Measurements from ENCODE around the gene MT1B.
"Not testable (repeated sequence)": the region's sequence is repeated elsewhere in the genome, so short reads cannot be mapped to it uniquely, and the experiment has no call there.

The MT1B gene

DNA sequence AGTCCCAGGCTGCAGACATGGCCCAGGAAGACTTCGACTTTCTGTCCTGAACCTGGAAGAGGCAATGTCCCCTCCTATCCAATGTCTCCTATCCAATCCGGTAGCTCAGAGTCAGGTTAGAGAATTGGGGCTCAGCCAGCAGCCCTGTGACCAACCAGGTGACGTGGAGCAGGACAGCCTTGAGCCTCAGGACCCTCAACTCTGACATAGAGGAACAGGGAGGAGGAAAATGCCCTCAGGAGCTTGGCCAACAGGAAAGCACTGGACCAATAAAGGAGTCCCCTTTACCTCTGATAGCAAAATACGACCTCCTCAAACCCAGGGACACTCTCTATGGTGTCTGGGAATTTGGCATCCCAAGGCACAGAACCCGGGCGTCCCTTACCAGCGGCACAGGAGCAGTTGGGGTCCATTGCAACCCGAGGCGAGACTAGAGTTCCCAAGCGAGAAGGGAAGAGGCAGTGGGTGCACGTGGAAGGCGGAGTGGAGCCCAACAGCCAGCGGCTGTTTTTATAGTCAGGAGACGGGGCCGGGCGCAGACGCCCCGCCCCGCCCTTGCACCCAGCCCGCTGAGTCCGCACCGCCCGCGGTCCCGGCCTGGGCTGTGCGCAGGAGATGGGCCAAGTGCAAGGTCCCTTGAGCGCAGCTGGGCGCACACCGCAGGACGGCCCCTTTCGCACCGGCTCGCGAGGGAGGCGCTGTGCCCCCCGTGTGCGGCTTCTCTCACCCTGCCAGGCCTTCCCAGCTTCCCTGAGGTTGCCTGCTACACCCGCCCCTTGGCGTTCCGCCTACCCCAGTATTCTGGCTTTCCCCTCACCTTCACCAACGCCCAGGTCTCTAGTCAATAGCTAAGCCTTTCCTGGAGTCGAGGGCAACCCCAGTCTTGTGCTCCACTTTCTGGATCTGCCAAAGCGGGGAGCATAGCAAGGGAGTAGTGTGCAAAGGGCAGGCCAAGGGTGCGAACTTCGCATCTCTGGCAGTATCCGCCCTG lies 16.2 kb downstream of the MT1B start, which contains the start of gene MT1G:
TSS of gene MT1G (minus strand) at position 485 of the 991 bp plus-strand sequence. CDS start at position 413, 72 bp downstream.
- DNase-seq (ENCODE audit: low spot score) = no peak

DNA sequence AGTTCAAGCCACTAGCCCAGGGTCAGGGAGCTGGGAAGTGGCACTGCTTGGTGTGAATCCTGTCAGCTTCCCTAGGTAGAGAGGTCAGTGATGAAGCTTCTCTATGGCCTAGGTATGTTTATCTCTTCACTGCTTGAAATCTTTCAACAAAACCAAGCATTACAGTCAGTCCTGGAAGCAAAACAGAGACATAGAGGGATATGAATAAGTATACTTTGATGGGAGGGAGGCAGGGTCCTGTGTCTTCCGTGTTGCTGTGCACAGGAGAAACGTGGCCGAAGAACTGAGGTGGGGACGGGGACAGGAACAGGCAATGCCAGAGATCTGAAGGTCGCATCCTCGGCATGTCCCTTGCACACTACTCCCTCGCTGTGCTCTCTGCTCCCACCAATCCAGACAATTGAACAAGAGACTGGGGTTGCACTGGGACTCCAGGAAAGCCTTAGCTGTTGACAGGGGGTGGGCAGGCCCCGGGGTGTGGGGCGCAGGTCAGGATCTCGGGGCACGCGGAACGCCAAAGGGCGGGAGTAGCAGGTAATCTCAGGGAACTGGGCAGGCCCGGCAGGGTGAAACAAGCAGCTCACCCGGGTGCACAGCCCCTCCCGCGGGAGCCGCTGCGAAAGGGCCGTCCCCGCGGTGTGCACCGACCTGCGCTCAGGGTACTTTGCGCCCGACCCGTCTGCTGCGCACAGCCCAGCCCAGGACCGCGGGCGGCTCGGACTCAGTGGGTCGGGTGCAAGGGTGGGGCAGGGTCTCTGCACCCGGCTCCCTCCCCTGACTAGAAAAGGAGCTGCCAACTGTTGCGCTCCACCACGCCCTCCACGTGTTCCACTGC lies 17.5 kb downstream of the MT1B start, which contains the start of gene MT1H:
TSS of gene MT1H (plus strand) at position 810 of the 835 bp plus-strand sequence. CDS start 71 bp downstream, outside the sequence.
- DNase-seq (ENCODE audit: low spot score) = no peak

DNA sequence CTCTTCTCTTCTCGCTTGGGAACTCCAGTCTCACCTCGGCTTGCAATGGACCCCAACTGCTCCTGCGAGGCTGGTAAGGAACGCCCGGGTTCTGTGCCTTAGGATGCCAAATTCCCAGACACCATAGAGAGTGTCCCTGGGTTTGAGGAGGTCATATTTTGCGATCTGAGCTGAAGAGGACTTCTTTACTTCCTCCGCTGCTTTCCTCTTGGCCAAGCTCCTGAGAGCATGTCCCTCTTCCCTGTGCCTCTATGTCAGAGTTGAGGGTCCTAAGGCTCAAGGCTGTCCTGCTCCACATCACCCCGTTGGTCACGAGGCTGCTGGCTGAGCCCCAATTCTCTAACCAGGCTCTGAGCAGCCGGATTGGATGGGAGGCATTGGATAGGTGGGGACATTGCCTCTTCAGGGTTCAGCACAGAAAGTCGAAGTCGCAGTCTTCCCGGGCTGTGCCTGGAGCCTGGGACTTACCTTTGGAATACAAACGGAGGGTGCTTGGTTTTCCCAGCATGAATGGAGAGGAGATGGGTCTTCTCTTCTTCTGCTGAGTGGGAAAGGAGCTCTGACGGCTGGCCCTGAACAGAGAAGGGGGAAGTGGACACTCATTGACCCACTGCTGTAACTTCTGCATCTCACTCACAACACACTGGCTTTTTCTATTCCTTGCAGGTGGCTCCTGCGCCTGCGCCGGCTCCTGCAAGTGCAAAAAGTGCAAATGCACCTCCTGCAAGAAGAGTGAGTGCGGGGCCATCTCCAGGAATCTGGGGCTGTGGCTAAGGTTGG lies 18.3 kb downstream of the MT1B start:
- DNase-seq (ENCODE audit: low spot score) = no peak

DNA sequence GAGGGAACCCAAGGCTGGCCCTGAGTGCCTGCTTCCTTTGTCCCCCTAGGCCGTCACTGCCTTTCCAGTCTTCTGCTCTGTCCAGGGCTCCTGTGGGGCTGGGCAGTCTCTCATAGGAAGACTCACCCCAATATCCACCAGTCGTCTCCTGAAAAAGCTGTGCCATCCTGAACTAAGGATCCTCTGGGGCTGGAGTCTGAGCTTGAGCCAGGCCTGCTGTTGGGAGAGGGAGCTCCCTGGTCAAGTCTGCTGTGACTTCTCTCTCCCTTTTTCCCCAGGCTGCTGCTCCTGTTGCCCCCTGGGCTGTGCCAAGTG lies 18.9 kb downstream of the MT1B start:
- DNase-seq (ENCODE audit: low spot score) = no peak

DNA sequence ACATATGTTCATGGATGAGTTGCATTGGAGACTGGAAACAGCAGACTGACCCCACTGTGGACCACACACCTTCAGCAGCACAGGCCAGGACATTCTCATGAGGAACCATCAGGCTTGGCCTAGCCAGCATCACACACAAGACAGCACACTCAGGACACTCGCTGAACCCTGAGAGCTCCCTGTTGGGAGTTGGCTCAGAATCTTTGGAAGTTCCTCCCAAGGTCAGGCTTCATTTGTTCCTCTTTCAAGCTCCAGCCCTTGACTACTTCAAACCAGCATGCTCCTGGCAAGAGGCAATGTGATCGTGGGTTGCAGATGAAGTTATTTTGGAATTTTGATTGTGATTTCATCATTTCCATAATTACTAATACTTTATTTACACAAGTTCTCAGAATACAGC lies 20.0 kb downstream of the MT1B start:
- not testable (repeated sequence) for DNase-seq (ENCODE audit: low spot score)

DNA sequence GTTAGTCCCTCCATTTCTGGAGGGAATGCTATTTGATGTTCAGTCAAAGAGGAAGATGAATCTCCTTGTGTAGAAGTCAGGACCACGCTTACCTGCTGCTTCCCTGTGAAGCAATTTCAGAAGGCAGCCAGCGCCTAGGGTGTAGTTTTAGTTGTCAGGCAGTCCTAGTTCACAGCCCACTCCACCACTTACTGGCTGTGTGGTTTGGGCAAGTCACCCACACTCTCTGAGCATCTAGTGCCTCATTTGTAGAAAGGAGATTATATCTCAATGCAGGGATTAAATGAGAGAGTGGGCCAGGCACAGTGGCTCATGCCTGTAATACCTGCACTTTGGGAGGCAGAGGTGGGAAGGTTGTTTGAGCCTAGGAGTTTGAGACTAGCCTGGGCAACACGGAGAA lies 20.5 kb downstream of the MT1B start:
- DNase-seq (ENCODE audit: low spot score) = not testable (repeated sequence)

DNA sequence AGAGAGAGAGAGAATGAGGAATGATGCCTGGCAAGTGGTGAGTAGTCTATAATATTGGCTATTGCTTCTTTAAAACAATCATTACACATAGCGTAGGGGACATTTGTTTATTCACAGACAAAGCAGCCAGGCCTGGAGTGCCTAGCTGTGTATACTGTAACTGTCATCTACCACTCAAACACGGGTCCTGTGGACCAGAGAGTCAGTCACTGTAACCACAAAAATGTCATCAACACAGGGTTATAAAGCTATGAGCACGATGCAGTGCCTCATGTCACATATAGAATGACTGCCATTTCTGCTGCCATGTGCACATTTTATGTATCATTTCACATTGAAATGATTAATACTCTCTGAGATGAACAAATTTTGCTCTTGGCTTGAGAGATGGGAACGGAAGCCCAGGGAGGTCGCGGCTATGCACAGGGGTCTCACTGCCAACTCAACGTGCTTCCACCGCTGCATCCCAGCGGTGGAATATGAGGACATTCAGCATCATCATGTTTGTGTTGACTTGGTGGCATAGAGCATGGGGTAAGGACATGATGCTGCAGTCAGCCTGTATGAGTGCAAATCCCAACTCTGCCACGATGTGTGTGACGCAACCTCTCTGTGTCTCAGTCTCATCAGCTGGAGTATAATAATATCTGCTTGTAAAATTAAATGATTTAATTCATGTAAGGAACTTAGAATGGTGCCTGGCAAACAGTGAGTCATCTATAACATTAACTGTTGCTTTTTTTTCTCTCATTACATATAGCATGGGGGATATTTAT lies 21.3 kb downstream of the MT1B start:
- no peak for DNase-seq (ENCODE audit: low spot score)

DNA sequence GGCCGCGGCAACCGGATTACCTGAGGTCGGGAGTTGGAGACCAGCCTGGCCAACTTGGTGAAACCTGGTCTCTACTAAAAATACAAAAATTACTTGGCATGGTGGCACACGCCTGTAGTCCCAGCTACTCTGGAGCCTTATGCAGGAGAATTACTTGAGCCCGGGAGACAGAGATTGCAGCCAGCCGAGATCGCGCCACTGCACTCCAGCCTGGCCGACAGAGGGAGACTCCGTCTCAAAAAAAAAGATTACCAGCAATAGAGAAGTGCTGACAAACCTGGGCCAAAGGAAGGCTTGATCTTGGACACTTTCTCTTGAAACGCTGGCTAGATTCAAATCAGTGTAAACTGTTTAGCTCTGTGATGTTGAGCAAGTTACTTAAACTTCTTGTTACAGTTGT lies 22.2 kb downstream of the MT1B start:
- no peak for DNase-seq (ENCODE audit: low spot score)

DNA sequence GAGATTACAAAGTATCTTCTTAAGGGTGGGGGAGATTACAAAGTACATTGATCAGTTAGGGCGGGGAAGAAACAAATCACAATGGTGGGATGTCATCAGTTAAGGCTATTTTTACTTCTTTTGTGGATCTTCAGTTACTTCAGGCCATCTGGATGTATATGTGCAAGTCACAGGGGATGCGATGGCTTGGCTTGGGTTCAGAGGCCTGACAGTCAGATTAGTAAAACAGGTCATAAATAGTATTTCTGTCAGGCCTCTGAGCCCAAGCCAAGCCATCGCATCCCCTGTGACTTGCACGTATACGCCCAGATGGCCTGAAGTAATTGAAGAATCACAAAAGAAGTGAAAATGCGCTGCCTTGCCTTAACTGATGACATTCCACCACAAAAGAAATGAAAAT lies 22.9 kb downstream of the MT1B start:
- not testable (repeated sequence) for DNase-seq (ENCODE audit: low spot score)

DNA sequence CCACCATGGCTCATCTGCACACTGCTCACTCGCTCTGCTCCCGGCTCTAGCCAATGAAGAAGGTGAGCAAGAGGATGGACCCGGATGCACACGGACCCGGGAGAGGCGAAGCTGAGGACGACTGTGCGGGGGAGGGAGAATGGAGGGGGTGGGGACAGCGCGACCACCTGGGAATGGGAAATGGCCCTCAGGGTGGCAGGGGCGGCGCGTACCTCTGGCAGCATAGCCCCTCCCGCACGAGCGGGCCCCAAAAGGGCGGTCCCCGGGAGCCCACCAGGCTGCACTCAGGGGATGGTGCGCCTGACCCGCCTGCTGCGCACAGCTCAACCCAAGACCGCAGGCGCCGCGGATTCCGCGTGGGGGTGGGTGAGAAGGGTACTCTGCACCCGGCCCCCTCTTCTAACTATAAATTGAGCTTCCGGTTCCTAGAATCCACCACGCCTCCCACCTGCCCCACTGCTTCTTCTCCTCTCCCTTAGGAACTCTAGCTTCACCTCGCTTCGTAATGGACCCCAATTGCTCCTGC lies 24.1 kb downstream of the MT1B start:
- DNase-seq (ENCODE audit: low spot score) = no peak

DNA sequence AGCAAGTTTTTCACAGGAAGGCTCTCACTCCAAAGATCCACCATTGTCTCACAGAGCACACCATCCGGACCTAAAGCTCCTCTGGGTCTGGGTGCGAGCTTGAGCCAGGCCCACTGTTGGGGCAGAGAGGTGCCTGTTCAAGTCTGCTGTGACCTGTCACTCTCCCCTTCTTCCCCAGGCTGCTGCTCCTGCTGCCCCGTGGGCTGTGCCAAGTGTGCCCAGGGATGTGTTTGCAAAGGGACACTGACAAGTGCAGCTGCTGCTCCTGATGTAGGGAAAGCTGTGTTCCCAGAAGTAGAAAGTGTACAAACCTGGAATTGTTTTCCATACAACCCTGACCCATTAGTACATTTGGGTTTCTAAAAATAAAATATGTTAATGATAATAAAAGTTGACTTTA lies 25.8 kb downstream of the MT1B start:
- DNase-seq (ENCODE audit: low spot score) = no peak

DNA sequence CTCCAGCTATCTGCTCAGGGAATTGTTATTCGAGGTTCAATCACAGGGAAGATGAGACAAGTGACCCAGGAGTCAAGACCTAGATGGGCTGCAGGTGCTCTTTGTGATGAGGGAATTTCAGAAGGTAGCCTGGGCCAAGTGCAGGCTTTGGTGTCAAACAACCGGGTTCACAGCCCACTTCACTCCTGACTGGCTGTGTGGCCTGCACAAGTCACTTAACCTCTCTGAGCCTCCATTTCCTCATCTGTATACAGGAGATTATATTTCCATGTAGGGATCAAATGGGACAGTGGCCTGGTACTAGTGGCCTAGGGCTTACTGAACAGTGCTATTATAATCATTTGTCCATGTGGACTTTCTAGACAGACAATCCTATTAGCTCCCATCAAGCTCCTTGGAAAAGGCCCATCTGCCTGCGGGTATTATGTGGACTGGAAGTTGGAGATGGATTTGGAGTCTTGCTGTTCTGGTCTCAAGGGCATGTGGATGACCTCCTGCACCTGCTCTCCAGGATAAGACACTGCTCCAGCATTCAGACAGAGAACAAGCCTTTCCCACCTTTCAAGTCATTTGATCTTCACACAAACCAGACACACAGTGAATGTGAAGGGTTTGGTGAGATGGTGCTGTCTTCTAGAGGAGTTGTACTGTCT lies 27.5 kb downstream of the MT1B start:
- DNase-seq (ENCODE audit: low spot score) = no peak

DNA sequence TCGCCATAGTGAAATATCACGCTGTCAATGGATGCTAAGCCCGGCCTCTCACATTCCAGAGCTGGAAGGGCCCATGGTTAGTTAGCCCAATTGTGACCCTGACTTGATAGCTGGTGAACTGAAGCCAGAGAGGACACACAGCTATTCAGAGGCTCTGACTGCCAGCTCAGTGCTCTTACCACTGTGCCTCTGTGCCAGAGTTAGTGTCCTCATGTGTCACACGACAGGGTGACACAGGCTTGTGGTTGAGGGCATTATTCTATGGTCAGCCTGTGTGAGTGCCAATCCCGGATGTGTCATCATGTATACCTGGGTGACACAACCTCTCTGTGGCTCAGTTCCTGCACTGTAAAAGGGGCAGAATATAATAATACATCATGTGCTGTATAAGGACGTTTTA lies 28.1 kb downstream of the MT1B start:
- DNase-seq (ENCODE audit: low spot score) = no peak

DNA sequence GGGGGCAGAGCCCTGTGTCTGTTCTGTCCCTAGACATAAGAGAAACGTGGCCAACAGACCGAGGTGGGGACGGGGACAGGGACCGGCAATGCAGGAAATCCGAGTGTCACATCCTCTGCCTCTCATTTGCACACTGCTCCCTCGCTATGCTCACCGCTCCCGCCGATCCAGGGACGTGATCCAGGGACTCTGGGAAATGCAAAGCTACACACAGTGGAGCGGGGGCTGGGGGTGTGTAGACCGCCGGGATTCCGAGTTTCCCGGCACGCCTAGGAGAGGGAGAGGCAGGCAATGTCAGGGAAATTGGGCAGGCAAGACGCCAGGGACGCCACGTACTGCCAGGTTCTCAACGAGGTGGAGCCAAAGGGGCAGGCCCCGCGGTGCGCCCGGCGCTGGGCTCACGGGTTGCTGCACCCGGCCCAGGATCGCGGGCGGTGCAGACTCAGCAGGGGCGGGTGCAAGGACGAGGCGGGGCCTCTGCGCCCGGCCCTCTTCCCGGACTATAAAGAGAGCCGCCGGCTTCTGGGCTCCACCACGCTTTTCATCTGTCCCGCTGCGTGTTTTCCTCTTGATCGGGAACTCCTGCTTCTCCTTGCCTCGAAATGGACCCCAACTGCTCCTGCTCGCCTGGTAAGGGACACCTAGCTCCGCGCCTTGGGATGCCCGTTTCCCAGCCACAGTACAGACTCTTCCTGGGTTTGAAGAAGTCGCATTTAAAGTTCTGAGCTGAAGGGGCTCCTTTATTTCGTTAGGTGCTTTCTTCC lies 30.4 kb downstream of the MT1B start, which contains the start of gene MT1X:
TSS of gene MT1X (plus strand) at position 532 of the 764 bp plus-strand sequence. CDS start at position 603, 71 bp downstream.
- peak; percentile 98 for DNase-seq (ENCODE audit: low spot score)

DNA sequence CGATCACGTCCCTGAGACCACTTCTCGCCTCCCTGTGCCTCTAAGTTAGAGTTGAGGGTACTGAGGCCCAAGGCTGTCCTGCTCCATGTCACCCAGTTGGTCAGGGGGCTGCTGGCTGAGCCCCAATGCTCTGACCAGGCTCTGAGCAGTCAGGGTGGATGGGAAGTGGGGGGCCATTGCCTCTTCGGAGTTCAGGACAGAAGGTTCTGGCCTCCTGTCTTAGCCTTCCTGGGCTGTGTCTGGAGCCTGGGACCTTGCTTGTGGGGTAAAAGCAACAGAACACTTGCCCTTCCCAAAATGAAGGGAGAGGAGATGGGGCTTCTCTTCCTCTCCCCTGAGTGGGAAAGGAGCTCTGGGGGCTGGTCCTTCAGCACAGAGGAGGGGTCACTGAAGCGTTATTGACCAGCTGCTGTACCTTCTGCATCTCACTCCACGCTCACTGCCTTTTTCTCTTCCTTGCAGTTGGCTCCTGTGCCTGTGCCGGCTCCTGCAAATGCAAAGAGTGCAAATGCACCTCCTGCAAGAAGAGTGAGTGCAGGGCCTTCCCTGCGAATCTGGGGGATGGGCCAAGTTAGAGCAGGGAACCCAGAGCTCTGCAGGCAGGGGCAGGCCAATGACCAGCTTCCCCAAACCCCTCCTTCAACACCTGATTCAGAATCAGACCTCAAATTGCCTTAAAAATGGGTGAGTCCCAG lies 31.2 kb downstream of the MT1B start:
- no peak for DNase-seq (ENCODE audit: low spot score)

DNA sequence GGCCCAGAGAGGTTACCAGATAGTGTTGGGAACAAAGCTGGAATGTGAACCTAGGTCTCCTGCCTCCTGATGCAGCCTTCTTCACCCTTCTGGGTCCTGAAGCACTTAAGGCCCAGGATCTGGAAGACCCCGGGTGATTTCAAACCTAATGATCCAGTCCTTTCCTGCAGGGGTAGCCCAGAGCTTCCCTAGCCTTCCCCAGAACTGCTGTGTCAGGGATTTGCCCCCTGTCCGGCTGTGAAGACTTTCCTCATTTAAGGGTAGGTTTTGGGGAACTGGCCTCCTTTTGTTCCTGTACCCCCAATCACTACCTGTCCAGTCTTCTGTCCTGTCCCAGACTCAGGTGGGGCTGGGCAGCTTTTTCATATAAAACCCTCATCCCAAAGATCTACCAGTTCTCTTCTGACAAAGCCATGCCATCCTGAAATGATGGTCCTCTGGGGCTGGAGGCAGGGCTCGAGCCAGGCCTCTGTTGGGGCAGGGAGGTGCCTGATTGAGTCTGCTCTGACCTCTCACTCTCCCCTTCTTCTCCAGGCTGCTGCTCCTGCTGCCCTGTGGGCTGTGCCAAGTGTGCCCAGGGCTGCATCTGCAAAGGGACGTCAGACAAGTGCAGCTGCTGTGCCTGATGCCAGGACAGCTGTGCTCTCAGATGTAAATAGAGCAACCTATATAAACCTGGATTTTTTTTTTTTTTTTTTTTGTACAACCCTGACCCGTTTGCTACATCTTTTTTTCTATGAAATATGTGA lies 31.9 kb downstream of the MT1B start:
- no peak for DNase-seq (ENCODE audit: low spot score)

DNA sequence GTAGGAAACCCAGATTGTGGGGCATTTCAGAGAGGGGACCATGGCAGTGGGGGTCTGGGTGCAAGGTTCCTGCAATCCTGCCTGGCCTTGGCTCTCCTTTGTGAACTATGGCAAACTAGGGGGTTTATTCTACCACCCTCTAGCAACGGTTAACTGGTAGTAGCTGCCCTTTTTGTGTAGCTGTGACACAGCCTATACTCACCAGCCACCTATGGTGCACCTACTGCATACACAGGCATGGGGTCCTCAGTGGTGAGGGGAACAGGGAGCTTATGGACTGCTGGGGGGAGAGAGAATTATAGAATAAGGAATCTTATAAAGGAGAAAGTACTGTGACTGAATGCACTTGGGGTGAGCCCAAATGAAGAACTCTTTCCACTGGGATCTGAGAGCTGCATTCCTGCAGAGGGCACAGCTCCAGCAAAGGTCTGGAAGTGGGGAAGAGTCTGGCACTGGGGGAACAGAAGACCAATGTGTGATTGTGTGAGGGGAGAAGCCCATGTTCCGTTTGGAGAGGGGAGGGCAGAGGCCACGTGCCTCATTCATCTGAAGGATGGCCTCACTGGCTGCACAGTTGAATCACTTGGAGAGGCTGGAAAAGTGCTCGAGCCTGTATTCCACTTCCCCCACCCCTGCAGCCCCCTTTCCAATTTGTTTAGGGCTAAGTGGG lies 32.7 kb downstream of the MT1B start:
- DNase-seq (ENCODE audit: low spot score) = peak; percentile 19
